Gastrocnemius medialis (tissue), 4 donors: ENCODE data around the gene TGFB1. TPM values are rescaled to one million over a fixed set of nuclear protein-coding genes. Genes with fewer than 3 reads are reported as not detected.

Source experiments
- ATAC-seq, 2 donors: fragments of 150-250 bp; one replicate each; pipeline ENCODE4 v1.9.1; 2016
- DNase-seq, 2 donors: peaks; one replicate each; pipeline ENCODE4 v3.0.0-alpha.2; 2019
- H3K27ac ChIP-seq, 4 donors: fragments of 200-600 bp; sonication (generic); 1 replicate in 1 of 4; 2 replicates in 3 of 4; pipeline ENCODE4 v1.5.1; 2016 to 2018; ENCODE audit warnings: mild to moderate bottlenecking in 2 of 4, moderate library complexity in 1 of 4
- H3K27me3 ChIP-seq, 3 donors: fragments of 200-600 bp; sonication (generic) in 2 of 3; 1 replicate in 1 of 3; 2 replicates in 2 of 3; pipeline versions ENCODE4 v1.5.1 to v1.6.0; 2016 to 2019; ENCODE audit warnings: mild to moderate bottlenecking in 1 of 3, moderate library complexity in 1 of 3
- H3K36me3 ChIP-seq, 2 donors: fragments of 200-600 bp; sonication (generic) in 1 of 2; one replicate each; pipeline ENCODE4 v1.5.1; 2017 to 2018
- H3K4me1 ChIP-seq, 2 donors: fragments of 200-600 bp; sonication (generic) in 1 of 2; one replicate each; pipeline ENCODE4 v1.5.1; 2016 to 2017; ENCODE audit warnings: mild to moderate bottlenecking in 2 of 2
- H3K4me3 ChIP-seq, 4 donors: fragments of 200-600 bp; sonication (generic) in 3 of 4; 1 replicate in 1 of 4; 2 replicates in 3 of 4; pipeline ENCODE4 v1.5.1; 2016 to 2019; ENCODE audit warnings: mild to moderate bottlenecking in 2 of 4
- H3K9me3 ChIP-seq, 3 donors: fragments of 200-600 bp; sonication (generic) in 2 of 3; 1 replicate in 1 of 3; 2 replicates in 2 of 3; pipeline ENCODE4 v1.5.1; 2016 to 2019
- CTCF ChIP-seq, 5 experiments: fragments of 450-650 bp in 3 of 5; fragments of 200-600 bp in 2 of 5; sonication (generic) in 2 of 5; IDR thresholded peaks in 4 of 5; conservative IDR thresholded peaks in 1 of 5; 1 replicate in 4 of 5; 2 replicates in 1 of 5; pipeline ENCODE4 v1.5.1; 2016 to 2019; ENCODE audit warnings: antibody characterized with exemption in 5 of 5, mild to moderate bottlenecking in 3 of 5, moderate library complexity in 3 of 5
- POLR2A ChIP-seq, 2 donors: fragments of 450-650 bp; IDR thresholded peaks; one replicate each; pipeline ENCODE4 v1.6.1; 2017; ENCODE audit warnings: antibody characterized with exemption in 2 of 2, mild to moderate bottlenecking in 2 of 2, moderate library complexity in 2 of 2
- in situ Hi-C, 4 donors: fragments of 200-750 bp; cut with MboI; loops; one replicate each; pipeline versions ENCODE4 v1.15.0 to v1.8.0; 2017; ENCODE audit warnings: low sequenced_read_pairs in 4 of 4
- intact Hi-C: fragments of 100-400 bp; cut with DNase I; formaldehyde crosslinking; loops from one replicate; pipeline ENCODE4 v1.15.1; 2023; ENCODE audit warnings: low total_unique reads
- total RNA-seq, 4 donors: library from RNA; depleted of rRNA; stranded (reverse); fragments of >200 nt; gene quantifications; one replicate each; pipeline versions ENCODE4 v1.1.0 to v1.2.3, GENCODE V29; 2016

Gene TGFB1
- total RNA-seq, 4 donors from 2014 or later: 1.9 to 5.2 (median 4.9) TPM

- peak in 1 of 2 donors; percentile 13 for ATAC-seq
- no peaks in the 10 kb centered on the region for H3K9me3 ChIP-seq
- H3K4me3 ChIP-seq: peak overlapping the region; percentile 2 to 49 (median 23)
- H3K27ac ChIP-seq: peak overlapping the region; percentile 37 to 77 (median 68)
- intact Hi-C loops: no loop called here
- no peaks in the 10 kb centered on the region for H3K27me3 ChIP-seq
- no peak for TF ChIP-seq CTCF (IDR thresholded peaks at IDR 0.05 in 4 of 5, conservative IDR thresholded peaks at IDR 0.05 in 1 of 5)
- TF ChIP-seq POLR2A (IDR thresholded peaks at IDR 0.05): no peak
- H3K36me3 ChIP-seq: no peaks in the 10 kb centered on the region
- no peak for DNase-seq
- peaks cover 25 to 48% of the 10 kb centered on the region in 2 donors for H3K4me1 ChIP-seq
- in situ Hi-C loops: no loop called here
Observed at GRCh38 chr19:41328157-41328841, 25.4 kb downstream of the TGFB1 start.

- ATAC-seq (peak; percentile 12 to 38), DNase-seq (peak; percentile 38 to 76)
- in situ Hi-C loops (no loop called here), intact Hi-C loops (loop anchor here (2.0 kb wide), 1 partner anchor 25 kb away; the partner anchor contains the start of gene TGFB1)
- Histone ChIP-seq H3K27me3 (no peaks in the 10 kb centered on the region), H3K36me3 (no peaks in the 10 kb centered on the region), H3K9me3 (no peaks in the 10 kb centered on the region), H3K4me3 (peak overlapping the region; percentile 2 to 49 (median 23)), H3K4me1 (peaks cover 25 to 48% of the 10 kb centered on the region in 2 donors), H3K27ac (peak overlapping the region; percentile 37 to 77 (median 68))
- no peak for TF ChIP-seq POLR2A (IDR thresholded peaks at IDR 0.05)
- no peak for TF ChIP-seq CTCF (IDR thresholded peaks at IDR 0.05 in 4 of 5, conservative IDR thresholded peaks at IDR 0.05 in 1 of 5)
Observed at GRCh38 chr19:41327576-41328156, 26.1 kb downstream of the TGFB1 start.

- peak overlapping the region; percentile 2 to 49 (median 23) for H3K4me3 ChIP-seq
- intact Hi-C loops: loop anchor here (2.0 kb wide), 1 partner anchor 26 kb away; the partner anchor contains the start of gene TGFB1
- H3K9me3 ChIP-seq: no peaks in the 10 kb centered on the region
- DNase-seq (no peak), ATAC-seq (no peak)
- TF ChIP-seq POLR2A (IDR thresholded peaks at IDR 0.05) (no peak), CTCF (IDR thresholded peaks at IDR 0.05 in 4 of 5, conservative IDR thresholded peaks at IDR 0.05 in 1 of 5) (no peak)
- peak overlapping the region; percentile 37 to 77 (median 68) for H3K27ac ChIP-seq
- in situ Hi-C loops: no loop called here
- no peaks in the 10 kb centered on the region for H3K27me3 ChIP-seq
- H3K4me1 ChIP-seq: peaks cover 28 to 48% of the 10 kb centered on the region in 2 donors
- no peaks in the 10 kb centered on the region for H3K36me3 ChIP-seq
Observed at GRCh38 chr19:41327076-41327575, 26.6 kb downstream of the TGFB1 start.

- intact Hi-C loops (loop anchor here (2.0 kb wide), 2 partner anchors 27 to 113 kb away; partner anchors contain the start of genes DMAC2 and TGFB1), in situ Hi-C loops (no loop called here)
- H3K4me1 ChIP-seq: peaks cover 33 to 57% of the 10 kb centered on the region in 2 donors
- ATAC-seq (no peak), DNase-seq (no peak)
- no peaks in the 10 kb centered on the region for H3K27me3 ChIP-seq
- no peaks in the 10 kb centered on the region for H3K9me3 ChIP-seq
- H3K36me3 ChIP-seq: peaks cover 0 to 3% of the 10 kb centered on the region in 2 donors
- H3K4me3 ChIP-seq: peak overlapping the region; percentile 40 to 48 (median 44)
- TF ChIP-seq CTCF (IDR thresholded peaks at IDR 0.05 in 4 of 5, conservative IDR thresholded peaks at IDR 0.05 in 1 of 5): no peak
- H3K27ac ChIP-seq: peak overlapping the region; percentile 61 to 77 (median 67)
Observed at GRCh38 chr19:41325947-41326706, 27.6 kb downstream of the TGFB1 start.
